Measurements from ENCODE around the gene WFS1.

The WFS1 gene

DNA sequence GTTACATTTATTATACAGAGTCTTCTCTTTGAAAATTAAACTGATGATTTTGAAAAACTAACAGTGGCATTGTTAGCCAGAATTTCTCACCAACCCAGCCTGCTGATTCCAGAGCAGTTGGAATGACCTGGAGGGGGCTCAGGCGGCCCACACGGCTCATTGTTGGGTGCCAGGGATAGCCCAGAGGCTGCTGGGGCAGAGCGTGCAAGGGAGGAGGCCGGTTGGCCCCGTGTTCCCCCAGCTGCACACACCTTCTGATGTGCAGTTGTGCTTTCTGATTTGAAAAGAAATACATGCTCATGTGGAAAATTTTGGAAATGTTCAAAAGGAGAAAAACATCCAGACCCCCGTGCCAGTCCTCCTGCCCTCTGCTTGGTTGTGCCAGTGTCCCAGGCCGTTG, 20.6 kb downstream of the WFS1 start:
- Histone ChIP-seq H4K20me1 (ENCODE audit: insufficient read depth, low read length, poor library complexity, severe bottlenecking) (no peaks in the 10 kb centered on the region), H3K4me1 (ENCODE audit: insufficient read depth, low read length, poor library complexity, severe bottlenecking) (no peaks in the 10 kb centered on the region), H3K79me2 (ENCODE audit: insufficient read depth, low read length) (no peaks in the 10 kb centered on the region), H3K4me2 (ENCODE audit: low read depth, low read length, poor library complexity, severe bottlenecking) (no peak overlapping the region), H2AFZ (ENCODE audit: low read length) (no peak overlapping the region), H3K36me3 (ENCODE audit: insufficient read depth, low read length) (no peaks in the 10 kb centered on the region), H3K9ac (ENCODE audit: low read depth, low read length, poor library complexity, severe bottlenecking) (no peak overlapping the region), H3F3A (ENCODE audit: low read depth) (no peaks in the 10 kb centered on the region), H3K4me3 (ENCODE audit: low read length, poor library complexity, severe bottlenecking) (no peak overlapping the region), H3K9me3 (ENCODE audit: insufficient read depth, low read depth, low read length) (no peaks in the 10 kb centered on the region), H3K9me2 (replicated peaks; ENCODE audit: low read depth, low read length) (no peaks in the 10 kb centered on the region), H3K27me3 (ENCODE audit: insufficient read depth, low read length, poor library complexity, severe bottlenecking) (no peaks in the 10 kb centered on the region)
- TF ChIP-seq EZH2phosphoT487 (IDR thresholded peaks at IDR 0.05; ENCODE audit: borderline replicate concordance) = no peak
- TF ChIP-seq, protein P1, sequence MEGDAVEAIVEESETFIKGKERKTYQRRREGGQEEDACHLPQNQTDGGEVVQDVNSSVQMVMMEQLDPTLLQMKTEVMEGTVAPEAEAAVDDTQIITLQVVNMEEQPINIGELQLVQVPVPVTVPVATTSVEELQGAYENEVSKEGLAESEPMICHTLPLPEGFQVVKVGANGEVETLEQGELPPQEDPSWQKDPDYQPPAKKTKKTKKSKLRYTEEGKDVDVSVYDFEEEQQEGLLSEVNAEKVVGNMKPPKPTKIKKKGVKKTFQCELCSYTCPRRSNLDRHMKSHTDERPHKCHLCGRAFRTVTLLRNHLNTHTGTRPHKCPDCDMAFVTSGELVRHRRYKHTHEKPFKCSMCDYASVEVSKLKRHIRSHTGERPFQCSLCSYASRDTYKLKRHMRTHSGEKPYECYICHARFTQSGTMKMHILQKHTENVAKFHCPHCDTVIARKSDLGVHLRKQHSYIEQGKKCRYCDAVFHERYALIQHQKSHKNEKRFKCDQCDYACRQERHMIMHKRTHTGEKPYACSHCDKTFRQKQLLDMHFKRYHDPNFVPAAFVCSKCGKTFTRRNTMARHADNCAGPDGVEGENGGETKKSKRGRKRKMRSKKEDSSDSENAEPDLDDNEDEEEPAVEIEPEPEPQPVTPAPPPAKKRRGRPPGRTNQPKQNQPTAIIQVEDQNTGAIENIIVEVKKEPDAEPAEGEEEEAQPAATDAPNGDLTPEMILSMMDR (conservative IDR thresholded peaks at IDR 0.05; ENCODE audit: low read length) = no peak

DNA sequence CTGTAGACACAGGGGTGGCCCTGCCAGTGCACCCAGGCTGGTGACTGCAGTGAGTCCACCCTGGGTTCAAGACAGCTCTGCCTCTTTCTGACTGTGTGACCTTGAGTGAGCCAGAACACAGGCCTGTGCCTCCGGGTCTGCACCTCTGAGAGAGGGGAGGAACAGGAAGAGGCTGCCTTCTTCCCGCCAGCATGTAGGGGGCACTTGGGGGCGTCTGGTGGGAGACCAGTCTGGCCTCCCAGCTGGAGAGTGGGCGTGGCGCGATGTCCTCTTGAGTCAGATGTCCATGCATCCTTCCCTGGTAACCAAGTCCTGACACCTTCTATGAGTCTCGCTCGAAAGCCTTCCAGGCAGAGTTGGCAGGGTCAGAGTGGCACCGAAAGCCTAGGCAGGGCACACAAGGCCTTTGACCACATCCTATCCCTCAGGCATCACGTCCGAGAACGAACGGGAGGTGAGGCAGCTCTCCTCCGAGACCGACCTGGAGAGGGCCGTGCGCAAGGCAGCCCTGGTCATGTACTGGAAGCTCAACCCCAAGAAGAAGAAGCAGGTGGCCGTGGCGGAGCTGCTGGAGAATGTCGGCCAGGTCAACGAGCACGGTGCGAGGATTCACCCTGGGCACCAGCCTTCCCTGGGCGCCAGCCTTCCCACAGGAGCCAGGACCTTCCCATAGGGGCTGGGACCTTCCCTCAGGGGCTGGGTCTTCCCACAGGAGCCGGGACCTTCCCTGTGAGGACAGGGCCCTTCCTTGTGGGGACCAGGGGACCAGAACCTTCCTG, 21.3 kb downstream of the WFS1 start:
- Histone ChIP-seq H3K4me1 (ENCODE audit: insufficient read depth, low read length, poor library complexity, severe bottlenecking) (no peaks in the 10 kb centered on the region), H4K20me1 (ENCODE audit: insufficient read depth, low read length, poor library complexity, severe bottlenecking) (no peaks in the 10 kb centered on the region), H3K79me2 (ENCODE audit: insufficient read depth, low read length) (no peaks in the 10 kb centered on the region), H2AFZ (ENCODE audit: low read length) (no peak overlapping the region), H3K9me3 (ENCODE audit: insufficient read depth, low read depth, low read length) (no peaks in the 10 kb centered on the region), H3K27me3 (ENCODE audit: insufficient read depth, low read length, poor library complexity, severe bottlenecking) (no peaks in the 10 kb centered on the region), H3F3A (ENCODE audit: low read depth) (no peaks in the 10 kb centered on the region), H3K4me3 (ENCODE audit: low read length, poor library complexity, severe bottlenecking) (no peak overlapping the region), H3K9ac (ENCODE audit: low read depth, low read length, poor library complexity, severe bottlenecking) (no peak overlapping the region), H3K9me2 (replicated peaks; ENCODE audit: low read depth, low read length) (no peaks in the 10 kb centered on the region), H3K36me3 (ENCODE audit: insufficient read depth, low read length) (no peaks in the 10 kb centered on the region), H3K4me2 (ENCODE audit: low read depth, low read length, poor library complexity, severe bottlenecking) (no peak overlapping the region)
- TF ChIP-seq EZH2phosphoT487 (IDR thresholded peaks at IDR 0.05; ENCODE audit: borderline replicate concordance) = no peak

DNA sequence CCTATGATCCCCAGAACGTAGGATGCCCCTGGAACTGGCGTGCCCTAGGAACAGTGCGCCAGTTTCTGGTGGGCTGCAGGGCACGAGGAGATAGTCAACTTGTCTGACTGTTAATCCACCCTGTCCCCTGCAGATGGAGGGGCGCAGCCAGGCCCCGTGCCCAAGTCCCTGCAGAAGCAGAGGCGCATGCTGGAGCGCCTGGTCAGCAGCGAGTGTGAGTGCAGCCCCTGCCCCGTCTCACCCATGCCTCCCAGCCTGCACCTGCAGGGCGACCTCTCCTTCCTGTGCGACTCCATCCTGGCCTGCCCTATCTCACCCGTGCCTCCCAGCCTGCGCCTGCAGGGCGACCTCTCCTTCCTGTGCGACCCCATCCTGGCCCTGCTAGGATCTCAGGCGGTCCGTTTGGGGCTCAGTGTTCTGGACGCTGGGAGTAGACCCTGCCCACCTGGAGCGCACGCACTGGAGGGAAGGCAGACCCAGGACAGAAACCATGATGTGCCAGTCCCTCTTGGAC, 22.2 kb downstream of the WFS1 start:
- H2AFZ ChIP-seq (ENCODE audit: low read length) = no peak overlapping the region
- H3K79me2 ChIP-seq (ENCODE audit: insufficient read depth, low read length) = no peaks in the 10 kb centered on the region

More for the DNA sequence above, 22.2 kb downstream of the WFS1 start:
- H3K9ac ChIP-seq (ENCODE audit: low read depth, low read length, poor library complexity, severe bottlenecking) = no peak overlapping the region
- H3K27me3 ChIP-seq (ENCODE audit: insufficient read depth, low read length, poor library complexity, severe bottlenecking) = no peaks in the 10 kb centered on the region
- H3F3A ChIP-seq (ENCODE audit: low read depth) = no peaks in the 10 kb centered on the region
- no peaks in the 10 kb centered on the region for H3K9me2 ChIP-seq (replicated peaks; ENCODE audit: low read depth, low read length)
- H3K4me3 ChIP-seq (ENCODE audit: low read length, poor library complexity, severe bottlenecking) = no peak overlapping the region
- H3K4me1 ChIP-seq (ENCODE audit: insufficient read depth, low read length, poor library complexity, severe bottlenecking) = no peaks in the 10 kb centered on the region
- TF ChIP-seq, protein P1 (conservative IDR thresholded peaks at IDR 0.05; ENCODE audit: low read length) = no peak
- TF ChIP-seq EZH2phosphoT487 (IDR thresholded peaks at IDR 0.05; ENCODE audit: borderline replicate concordance) = no peak
- H3K4me2 ChIP-seq (ENCODE audit: low read depth, low read length, poor library complexity, severe bottlenecking) = no peak overlapping the region
- H3K36me3 ChIP-seq (ENCODE audit: insufficient read depth, low read length) = no peaks in the 10 kb centered on the region
- no peaks in the 10 kb centered on the region for H3K9me3 ChIP-seq (ENCODE audit: insufficient read depth, low read depth, low read length)
- no peaks in the 10 kb centered on the region for H4K20me1 ChIP-seq (ENCODE audit: insufficient read depth, low read length, poor library complexity, severe bottlenecking)

All from Loucy (cell line).